ENCODE data around the gene SNCAIP.

Gene SNCAIP

GRCh38 chr5:122434205-122434970 lies 122.4 kb downstream of the SNCAIP start:
- DNase-seq, result no peak

GRCh38 chr5:122435234-122435633 lies 123.2 kb downstream of the SNCAIP start:
- no peak for DNase-seq

DNA sequence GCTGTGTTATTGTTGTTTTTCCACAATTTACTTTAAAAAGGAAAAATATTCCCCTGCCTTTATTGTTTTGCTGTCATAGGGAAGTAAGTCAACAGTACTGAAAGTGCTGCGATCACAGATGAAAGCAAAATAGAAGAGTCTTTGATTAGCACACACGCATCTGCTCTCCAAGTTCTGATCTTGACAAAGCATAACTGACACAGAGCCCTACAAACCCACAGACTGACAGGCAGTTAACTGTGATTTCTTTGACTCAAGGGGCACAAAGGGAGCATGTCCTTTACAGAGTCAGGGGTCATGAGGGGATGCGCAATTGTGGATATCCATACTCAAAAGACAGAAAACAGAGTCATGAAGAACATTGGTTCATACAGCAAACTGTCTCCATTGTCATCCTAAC lies 123.7 kb downstream of the SNCAIP start:
- no peak for DNase-seq

DNA sequence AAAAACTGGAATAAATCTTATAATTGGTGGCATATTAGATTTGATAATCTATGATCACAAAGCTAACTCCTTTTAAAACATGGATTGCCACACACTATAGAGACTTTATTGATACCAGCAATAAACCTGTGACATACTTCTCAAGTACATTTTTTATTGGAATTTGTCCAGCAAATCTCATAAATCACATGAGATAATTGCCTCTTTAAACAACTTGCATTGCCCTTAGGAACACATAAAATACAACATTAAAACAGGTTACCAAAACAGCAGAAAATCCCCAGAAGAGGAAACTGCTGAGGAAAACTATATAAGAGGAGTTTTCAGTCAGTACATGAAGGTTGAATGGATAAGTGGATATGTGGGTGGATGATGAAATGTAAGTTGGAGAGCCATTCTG lies 124.6 kb downstream of the SNCAIP start:
- no peak for DNase-seq

- no peak for DNase-seq
These were observed 127.6 kb downstream of the SNCAIP start for GRCh38 chr5:122439645-122440044.

- no peak for DNase-seq
These were observed 130.9 kb downstream of the SNCAIP start for GRCh38 chr5:122442938-122443337.

- no peak for DNase-seq
These were observed 132.4 kb downstream of the SNCAIP start for GRCh38 chr5:122444411-122444810.

- DNase-seq, result no peak
These were observed 133.0 kb downstream of the SNCAIP start for GRCh38 chr5:122445070-122445469.

DNA sequence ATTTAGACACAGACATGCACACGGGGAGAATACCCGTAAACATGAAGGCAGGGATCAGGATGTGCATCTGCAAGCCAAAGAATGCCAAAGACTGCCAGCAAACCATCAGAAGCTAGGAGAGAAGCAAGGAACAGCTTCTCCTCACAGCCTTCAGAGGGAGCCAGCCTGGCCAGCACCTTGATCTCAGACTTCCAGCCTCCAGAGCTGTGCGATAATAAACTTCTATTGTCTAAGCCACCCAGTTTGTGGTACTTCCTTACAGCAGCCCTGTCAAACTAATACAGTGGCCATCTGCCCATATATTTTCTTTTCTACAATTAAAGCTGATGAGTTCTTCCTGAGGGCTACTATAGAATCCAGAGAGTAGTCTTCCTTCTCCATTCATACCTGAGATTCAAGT lies 135.0 kb downstream of the SNCAIP start:
- DNase-seq, result no peak

GRCh38 chr5:122447879-122448278 lies 135.8 kb downstream of the SNCAIP start:
- DNase-seq, result no peak

- no peak for DNase-seq
These were observed 142.5 kb downstream of the SNCAIP start for GRCh38 chr5:122454541-122454940.

GRCh38 chr5:122455939-122456338 lies 143.9 kb downstream of the SNCAIP start:
- DNase-seq, result no peak

- DNase-seq, result no peak
These were observed 145.3 kb downstream of the SNCAIP start for GRCh38 chr5:122457178-122457826.

GRCh38 chr5:122458278-122458872 lies 146.3 kb downstream of the SNCAIP start:
- no peak for DNase-seq

DNA sequence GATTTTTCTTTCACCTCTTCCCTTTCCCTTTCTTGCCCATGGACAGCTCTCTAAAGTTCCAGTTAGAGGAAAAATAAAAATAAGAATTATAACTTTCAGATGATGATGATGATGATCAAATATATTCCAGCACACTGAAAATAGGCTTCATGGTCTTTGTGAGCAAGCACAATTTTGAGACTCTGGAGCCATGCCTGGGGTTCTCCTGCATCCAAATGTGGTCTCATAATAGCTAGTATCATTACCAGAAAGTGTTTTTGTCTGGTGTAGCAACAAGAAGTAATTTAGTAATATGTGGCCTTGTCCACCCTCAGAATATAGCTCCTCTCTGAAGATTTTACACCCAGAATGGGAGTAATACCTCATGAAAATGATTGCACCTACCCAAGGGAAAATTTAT lies 150.4 kb downstream of the SNCAIP start:
- no peak for DNase-seq

GRCh38 chr5:122463221-122463620 lies 151.2 kb downstream of the SNCAIP start:
- no peak for DNase-seq

GRCh38 chr5:122464191-122464590 lies 152.2 kb downstream of the SNCAIP start:
- no peak for DNase-seq

DNA sequence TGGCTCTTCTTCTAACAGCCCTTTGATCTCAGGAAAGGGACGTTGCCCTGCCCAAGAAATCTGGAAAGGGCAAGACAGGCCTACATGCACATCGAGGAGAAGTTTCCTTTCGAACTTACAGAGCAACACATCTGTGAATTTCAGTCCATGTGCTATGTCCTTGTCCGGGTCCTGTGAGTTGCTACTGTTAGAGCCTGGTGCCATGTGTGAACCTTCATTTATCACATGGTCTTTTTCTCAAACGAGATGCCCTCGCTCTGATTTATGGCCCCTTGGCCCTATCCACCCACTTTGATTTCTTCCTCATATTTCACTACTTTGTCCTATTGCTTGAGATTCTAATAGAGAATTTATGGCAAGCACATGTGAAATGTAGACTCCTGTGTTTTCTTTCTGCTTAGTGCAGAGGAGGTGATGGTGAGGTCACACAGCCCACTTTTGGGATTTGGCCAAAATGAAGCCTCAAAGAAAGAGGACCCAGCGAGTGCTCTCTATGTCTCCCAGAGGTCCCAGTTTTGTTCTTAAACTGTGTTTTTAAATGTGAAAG lies 153.1 kb downstream of the SNCAIP start:
- no peak for DNase-seq

GRCh38 chr5:122465994-122466393 lies 154.0 kb downstream of the SNCAIP start:
- no peak for DNase-seq

DNA sequence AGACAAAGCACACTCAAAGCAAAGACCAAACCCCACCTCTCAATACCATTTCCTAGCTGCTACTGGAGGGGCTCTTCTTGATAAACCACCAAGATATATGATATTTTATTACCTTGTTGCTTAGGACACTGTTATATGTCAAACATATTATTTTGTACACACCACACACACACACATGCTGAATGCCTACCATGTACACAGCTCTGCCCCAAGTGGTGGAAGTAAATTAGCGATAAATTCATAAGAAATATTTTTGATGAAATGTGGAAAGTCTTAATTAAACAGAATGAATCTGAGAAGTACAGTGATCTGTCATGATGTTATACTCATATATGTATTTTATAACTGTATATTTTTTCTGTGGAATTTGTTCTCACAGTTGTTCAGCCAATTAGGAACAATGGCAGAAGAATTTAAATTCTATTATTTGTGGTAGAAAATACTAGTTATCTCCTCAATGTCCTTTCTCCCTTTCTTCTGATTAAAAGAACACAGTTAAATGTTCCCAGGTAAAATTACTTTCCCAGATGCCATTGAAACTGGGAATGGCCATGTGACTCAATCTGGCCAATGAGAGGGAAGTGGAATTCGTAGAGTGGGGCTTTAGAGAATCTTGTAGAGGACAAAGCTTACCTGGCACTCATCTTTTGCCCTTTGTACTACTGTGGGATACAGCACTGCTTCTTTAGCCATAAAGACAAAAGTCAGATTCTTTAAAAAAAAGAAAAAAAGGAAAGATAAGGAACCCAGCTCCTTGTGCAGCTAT lies 156.5 kb downstream of the SNCAIP start:
- no peak for DNase-seq

GRCh38 chr5:122469384-122469919 lies 157.4 kb downstream of the SNCAIP start:
- DNase-seq, result no peak

GRCh38 chr5:122470365-122470764 lies 158.3 kb downstream of the SNCAIP start:
- DNase-seq, result no peak
